HG03558 (cell line): ENCODE results near the gene GNG10.
A peak's percentile ranks its signal among the peaks of the same experiment; 100 is the strongest.
"Not testable (repeated sequence)": the region's sequence is repeated elsewhere in the genome, so short reads cannot be mapped to it uniquely, and the experiment has no call there.

Source experiments
- ATAC-seq: cut with Tn5 transposase; IDR thresholded peaks from one replicate; pipeline ENCODE4 v1.9.1; 2021; ENCODE audit warnings: moderate number of reproducible peaks; ENCODE audit not compliant: unreplicated experiment; ENCODE audit errors: extremely low read depth

GNG10 gene

DNA sequence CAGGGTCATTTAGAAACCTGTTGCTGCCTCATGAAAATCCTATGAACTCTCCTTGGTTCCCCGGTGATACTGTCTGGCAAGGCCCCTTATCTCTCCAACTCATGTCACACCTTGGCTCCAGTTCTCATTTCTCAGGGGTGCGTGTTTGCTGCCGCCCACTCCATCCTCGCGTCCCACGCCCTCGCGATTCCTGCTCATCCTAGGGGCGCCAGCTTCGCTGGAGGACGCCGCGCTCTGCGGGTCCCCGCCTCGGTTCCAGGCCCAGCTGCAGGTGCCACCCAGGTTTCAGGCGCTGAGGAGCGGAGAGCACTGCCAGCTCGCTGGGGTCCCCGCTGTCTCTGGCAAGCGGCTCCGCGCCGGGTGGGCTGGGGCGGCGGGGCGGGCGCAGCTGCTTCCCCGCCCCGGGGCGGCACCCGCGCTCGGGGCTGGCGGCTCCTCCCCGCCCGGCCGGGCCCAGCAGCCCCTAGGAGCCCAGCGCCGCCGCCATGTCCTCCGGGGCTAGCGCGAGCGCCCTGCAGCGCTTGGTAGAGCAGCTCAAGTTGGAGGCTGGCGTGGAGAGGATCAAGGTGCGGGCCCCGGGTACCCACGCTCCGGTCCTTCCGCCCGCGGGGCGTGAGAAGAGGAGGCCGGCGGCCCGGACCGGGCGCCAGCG lies at the start of gene GNG10:
Gene GNG10 (plus strand): TSS at position 456 of the 652 bp plus-strand sequence. CDS start 30 bp downstream, at position 486.
- ATAC-seq = peak; percentile 67

DNA sequence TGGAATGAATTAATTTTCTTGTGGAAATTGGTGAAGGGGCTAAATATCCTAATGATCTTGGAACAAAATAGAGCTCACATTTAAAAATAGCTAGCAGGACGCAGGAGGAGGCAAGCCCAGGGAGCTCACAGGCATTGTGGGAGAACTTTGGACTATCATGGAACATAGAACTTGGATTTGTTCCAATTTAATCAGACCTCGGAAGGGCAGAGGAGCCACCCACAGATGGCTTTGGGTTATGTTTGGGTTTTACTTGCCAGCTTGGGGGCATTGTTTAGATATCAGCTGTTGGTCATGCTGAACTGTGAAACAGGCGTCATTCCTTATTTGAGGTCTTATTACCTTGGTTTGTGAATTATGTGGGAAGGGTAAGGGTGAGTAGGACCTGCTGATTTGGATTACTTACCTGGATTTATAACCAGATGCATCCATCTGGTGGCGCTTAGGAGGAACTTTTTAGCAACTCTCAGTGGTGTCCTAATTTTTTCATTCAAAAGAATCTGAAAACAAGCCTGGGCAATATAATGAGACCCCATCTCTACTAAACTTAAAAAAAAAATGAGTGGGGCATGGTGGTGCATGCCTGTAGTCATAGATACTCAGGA lies 47.9 kb upstream of the GNG10 start:
- ATAC-seq = no peak

- no peak for ATAC-seq
These were observed 45.5 kb upstream of the GNG10 start for GRCh38 chr9:111615928-111616327.

DNA sequence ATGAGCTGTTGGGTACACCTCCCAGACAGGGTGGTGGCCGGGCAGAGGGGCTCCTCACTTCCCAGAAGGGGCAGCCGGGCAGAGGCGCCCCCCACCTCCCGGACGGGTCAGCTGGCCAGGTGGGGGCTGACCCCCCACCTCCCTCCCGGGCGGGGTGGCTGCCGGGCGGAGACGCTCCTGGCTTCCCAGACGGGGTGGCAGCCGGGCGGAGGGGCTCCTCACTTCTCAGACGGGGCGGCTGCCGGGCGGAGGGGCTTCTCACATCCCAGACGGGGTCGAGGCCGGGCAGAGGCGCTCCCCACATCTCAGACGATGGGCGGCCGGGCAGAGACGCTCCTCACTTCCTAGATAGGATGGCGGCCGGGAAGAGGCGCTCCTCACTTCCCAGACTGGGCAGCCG lies 44.1 kb upstream of the GNG10 start:
- not testable (repeated sequence) for ATAC-seq

GRCh38 chr9:111621895-111622480 lies 39.4 kb upstream of the GNG10 start:
- ATAC-seq = no peak

DNA sequence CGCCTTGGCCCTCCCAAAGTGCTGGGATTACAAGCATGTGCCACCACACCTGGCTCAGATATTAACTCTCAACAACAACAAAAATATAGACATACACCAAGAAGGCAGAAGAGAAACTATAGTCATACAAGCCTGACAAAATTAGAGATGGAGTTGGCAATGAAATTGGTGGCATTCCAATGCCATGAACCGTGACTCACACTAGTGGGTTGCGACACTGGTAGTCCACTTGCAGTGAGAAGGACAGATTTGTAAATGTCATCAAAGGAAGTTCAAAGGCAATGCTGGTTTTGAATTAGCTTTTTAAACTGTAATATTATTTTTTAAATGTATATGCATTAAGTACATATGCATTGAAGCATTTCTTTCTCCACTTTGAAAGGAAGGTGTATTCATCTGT lies 38.8 kb upstream of the GNG10 start:
- no peak for ATAC-seq

- ATAC-seq = no peak
These were observed 34.0 kb upstream of the GNG10 start for GRCh38 chr9:111627260-111627963.

DNA sequence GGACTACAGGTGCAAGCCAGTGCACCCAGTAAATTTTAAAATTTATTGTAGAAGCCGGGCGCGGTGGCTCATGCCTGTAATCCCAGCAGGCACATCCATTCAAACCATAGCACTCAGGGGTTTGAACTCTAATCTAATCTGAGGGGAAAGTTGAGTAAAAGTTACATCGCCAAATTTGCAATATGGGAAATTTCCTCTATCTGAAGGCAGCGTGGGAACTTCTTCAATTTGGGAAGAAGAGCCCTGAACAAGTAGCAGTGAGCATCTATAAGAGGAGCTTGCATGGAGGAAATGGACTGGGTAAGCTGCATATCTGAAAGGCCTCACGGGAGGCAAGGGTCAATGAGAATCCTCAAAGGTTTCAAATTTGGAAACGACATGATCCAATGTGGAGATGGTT lies 33.0 kb upstream of the GNG10 start:
- no peak for ATAC-seq

- ATAC-seq = no peak
These were observed 31.0 kb upstream of the GNG10 start for GRCh38 chr9:111630182-111630963.

DNA sequence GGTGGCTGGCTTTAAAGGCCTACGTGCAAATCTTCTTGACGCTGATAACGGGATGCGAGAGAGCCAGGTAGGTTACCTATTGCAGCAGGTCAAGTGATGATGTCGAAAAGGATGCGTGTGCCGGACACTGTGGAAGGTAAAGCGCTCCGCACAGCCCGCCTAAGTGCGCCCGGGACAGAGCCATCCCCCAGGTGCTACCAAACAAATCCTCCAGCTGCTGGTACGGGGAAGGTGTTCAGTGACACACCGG lies 30.5 kb upstream of the GNG10 start:
- ATAC-seq = no peak

- ATAC-seq = peak; percentile 95
These were observed 30.0 kb upstream of the GNG10 start, which contains the start of gene DNAJC25 for GRCh38 chr9:111631214-111631971. Gene DNAJC25 (plus strand): TSS chr9:111631334. CDS start chr9:111631408, 74 bp downstream.

- no peak for ATAC-seq
These were observed 29.3 kb upstream of the GNG10 start for GRCh38 chr9:111632060-111632459.

DNA sequence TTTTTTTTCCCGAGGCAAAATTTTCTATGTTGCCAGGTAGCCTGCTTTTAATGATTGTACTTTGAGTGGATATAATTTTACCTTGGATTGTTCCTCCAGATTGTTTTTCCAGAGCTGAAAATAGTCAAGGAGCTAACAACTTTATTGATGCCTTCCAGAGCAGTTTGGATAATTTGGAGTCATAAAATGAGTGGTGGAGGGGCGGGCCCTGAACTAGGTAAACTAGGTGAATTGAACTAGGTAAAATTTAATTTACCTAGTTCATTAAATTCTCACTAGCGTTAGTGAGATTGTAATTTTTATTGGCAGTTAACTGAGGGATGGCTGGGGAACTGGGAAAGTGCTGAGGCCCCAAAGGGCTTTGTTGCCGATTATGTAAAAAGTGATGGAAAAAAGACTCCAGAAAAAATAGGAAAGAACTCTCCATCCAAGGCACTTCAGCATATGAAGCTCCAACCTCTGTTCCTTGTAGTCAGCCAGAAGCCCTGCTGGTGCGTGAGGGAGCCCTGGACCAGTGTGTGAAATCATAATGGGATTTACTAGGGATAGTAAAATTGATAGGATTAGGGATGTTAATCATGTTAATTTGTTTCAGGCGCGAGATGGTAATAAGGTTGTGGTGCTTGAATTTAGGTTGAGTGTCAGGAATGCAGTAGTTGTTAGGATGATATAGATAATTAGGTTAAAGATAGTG lies 28.6 kb upstream of the GNG10 start:
- no peak for ATAC-seq

DNA sequence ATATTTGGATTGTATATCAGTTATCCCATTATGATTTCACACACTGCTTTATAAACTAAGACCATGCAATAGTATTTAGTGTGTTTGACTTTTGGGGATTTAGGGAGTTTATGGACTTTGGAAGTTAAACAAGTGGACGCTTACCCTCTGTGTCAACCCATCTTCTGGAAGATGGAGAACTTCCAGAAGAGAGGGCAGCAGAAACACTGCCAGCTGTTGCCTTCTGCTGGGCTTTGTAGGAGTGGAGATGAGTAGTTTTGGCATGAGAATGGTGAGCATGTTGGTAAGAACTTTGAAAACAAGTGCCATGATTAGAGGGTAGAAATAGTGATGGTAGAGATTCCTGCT lies 28.0 kb upstream of the GNG10 start:
- ATAC-seq = no peak

DNA sequence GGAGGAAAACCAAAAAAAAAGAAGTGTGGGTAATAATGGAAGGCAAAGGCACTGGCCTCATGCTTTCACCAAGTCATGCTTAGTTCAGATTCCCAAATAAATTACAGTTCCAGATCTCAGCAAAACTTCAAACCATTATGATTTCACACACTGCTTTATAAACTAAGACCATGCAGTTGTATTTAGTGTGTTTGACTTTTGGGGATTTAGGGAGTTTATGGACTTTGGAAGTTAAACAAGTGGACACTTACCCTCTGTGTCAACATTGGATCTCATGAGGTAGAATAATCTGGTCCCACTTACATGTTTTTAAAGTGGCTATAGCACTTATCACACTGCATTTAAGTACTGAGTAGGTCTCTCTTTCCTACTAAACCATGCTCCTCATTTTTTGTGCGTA lies 26.5 kb upstream of the GNG10 start:
- ATAC-seq = no peak

GRCh38 chr9:111637421-111637950 lies 23.9 kb upstream of the GNG10 start:
- ATAC-seq = no peak

- no peak for ATAC-seq
These were observed 17.1 kb upstream of the GNG10 start for GRCh38 chr9:111644195-111644772.

GRCh38 chr9:111645806-111646205 lies 15.6 kb upstream of the GNG10 start:
- no peak for ATAC-seq

DNA sequence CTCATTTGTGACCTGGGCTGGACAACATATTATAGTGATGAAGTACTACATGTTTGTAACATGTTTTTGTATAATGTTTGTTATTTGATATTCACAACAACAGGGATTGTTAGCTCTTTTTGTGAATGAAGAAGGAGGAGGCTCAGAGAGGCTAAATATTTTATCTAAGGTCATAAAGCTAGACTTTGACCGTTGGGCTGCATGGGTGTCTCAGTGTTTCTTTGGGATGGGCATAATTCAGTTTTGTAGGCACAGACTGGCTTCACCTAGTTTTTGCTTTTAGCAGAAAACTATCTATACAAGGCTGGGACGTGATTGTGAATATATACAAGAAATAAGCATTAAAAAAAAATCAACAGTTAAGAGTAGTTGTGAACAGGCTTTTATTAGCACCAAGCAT lies 15.0 kb upstream of the GNG10 start:
- no peak for ATAC-seq
